Ishikawa (cell line): Measurements from ENCODE around the gene GAK.

ENCODE experiments used
- MAX ChIP-seq: IDR thresholded peaks from 2 replicates; pipeline ENCODE4 v1.6.1; 2012
- RAD21 ChIP-seq: IDR thresholded peaks from 2 replicates; pipeline ENCODE4 v1.6.1; 2012; ENCODE audit warnings: low read depth

DNA sequence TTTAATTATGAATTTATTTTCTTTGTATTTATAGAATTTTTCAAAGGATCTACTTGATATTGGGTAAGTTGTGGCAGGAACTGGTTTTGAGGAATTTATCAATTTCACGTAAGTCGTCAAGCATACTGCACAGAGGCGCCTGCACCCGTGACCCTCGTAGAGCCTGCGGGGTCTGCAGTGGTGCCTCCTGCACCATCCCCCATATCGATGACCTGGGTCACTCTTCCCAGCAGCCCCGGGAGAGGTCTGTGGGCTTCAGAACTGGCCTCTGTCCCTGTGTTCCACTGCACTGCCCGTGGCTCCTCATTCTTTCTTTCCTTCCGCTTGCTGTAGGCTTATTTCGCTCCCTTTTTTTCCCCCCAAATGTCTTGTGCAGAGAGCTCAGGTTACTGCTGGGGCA is 74.7 kb downstream of the GAK start:
- TF ChIP-seq MAX (no peak), RAD21 (no peak)
